Measurements from ENCODE around the gene KRTAP6-2.

GRCh38 chr21:30598802-30599201, at the start of gene KRTAP6-2:
- TF ChIP-seq SPI1 (IDR thresholded peaks at IDR 0.05; ENCODE audit: borderline replicate concordance, low read depth) (no peak), REST (IDR thresholded peaks at IDR 0.05; ENCODE audit: insufficient replicate concordance, low read depth) (no peak), POLR2AphosphoS5 (IDR thresholded peaks at IDR 0.05; ENCODE audit: low read depth) (no peak), CTCF (IDR thresholded peaks at IDR 0.05; ENCODE audit: insufficient read depth, low read length) (no peak), GABPA (IDR thresholded peaks at IDR 0.05; ENCODE audit: low read depth) (no peak)
